Esophagus mucosa (tissue), 1 donor: ENCODE measurements around the gene AGER. TPM values are rescaled to one million over a fixed set of nuclear protein-coding genes. Genes with fewer than 3 reads are reported as not detected.

Experiments used
- ATAC-seq: fragments of 200-7000 bp; cut with Tn5 transposase; one replicate; pipeline ENCODE4 v1.9.1; 2020
- total RNA-seq: library from RNA; stranded (reverse); gene quantifications from one replicate; pipeline ENCODE4 v1.2.4, GENCODE V29; 2023
- donor health status: DM: yes; HTN: yes; CAD: no.

AGER gene
- total RNA-seq, 1 donor from 2014 or later = 2.7 TPM

DNA sequence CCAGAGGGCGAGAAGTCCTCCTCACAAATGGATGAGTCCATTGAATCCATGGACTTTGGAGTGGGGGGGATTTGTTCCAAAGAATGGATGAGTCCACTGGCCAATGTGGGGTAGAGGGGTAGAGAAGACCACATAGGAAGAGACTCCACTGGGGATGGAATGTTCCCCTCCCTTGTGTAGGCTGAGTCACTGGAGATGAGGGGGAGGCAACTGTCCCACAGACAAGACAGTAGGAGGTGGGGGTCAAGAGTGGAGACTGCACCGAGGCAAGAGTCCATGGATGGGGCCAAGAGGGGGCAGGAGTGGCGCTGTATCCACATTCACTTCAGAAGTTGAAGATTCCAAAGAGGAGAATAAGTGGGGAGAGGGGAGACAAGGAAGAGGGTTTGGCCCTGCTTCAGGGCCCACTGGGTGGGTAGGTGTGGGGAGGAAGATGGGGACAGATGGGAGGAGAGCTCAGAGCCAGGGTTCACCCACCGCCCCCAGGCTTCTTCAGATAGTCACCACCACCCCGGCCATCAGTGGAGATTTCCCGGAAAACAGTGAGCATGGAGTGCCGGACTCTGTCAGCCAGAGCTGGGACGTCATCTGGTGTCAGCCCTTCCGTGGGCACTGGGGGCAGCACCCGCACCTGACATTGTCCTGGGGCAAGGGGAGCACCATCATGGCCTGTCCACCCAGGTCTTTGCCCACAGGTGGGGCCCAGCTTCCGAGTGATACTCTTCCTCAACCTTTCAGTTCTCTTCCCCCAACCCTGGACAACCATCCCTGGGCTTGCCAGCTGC is 15.1 kb downstream of the AGER start:
- no peak for ATAC-seq

DNA sequence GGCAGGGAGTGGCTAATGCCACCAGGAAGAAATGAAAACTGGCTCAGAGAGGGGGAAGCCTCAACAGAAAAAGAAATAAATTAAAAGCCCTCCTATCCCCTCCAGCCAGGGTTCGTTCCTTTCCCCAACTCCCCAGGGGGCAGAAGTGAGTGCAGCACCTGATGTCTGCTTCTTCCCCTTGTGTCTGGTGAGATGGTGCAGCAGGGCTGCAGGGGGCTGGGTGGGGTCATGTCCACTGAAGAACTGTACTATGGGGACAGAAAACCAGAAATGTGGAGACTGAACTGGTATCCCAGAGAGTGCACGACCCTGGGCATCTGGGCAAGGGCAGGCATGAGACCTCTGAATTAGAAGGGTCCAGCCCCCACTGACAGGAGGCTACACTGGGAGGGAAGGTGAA is 15.7 kb downstream of the AGER start:
- no peak for ATAC-seq

DNA sequence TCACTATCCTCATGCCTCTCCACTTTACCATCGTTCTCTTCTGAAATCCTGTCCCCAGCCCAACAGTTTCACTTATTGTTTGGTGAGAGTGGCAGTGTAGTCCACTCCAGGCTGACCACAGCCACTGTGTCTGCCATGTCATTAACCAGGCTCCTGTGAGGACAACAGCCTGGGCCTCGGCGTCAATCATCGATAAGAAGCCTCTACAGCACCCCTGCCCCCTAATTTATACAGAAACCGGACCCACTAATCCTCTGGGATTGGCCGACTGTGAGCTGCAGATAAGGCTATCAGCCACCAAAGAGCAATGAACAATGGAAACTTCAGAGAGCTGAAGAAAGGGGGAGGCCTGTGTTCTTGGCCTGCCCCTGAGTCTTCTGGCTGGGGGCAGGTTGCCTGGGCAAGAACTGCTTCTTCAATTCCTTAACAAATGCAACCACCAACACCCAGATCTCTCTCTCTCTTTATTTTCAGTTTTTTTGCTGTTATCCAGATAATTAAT is 16.2 kb downstream of the AGER start:
- no peak for ATAC-seq

DNA sequence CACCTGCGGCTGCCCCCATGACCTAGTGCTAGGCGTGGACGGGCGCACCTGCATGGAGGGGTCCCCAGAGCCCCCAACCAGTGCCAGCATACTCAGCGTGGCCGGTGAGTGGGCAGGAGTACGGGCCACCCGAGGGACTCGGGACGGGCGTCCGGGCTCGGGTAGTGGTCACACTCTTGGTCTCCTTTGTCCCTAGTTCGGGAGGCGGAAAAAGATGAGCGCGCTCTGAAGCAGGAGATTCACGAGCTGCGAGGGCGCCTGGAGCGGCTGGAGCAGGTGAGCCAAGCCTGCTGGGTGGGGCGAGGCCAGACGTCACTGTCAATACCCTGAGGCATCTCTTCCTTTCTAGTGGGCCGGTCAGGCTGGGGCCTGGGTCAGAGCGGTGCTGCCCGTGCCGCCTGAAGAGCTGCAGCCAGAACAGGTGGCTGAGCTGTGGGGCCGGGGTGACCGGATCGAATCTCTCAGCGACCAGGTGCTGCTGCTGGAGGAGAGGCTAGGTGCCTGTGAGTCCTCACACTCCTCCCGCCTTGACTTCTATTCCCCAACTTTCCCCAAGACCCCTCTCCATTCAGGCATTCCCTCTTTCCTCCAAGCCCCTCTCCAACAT is 16.8 kb downstream of the AGER start:
- no peak for ATAC-seq

DNA sequence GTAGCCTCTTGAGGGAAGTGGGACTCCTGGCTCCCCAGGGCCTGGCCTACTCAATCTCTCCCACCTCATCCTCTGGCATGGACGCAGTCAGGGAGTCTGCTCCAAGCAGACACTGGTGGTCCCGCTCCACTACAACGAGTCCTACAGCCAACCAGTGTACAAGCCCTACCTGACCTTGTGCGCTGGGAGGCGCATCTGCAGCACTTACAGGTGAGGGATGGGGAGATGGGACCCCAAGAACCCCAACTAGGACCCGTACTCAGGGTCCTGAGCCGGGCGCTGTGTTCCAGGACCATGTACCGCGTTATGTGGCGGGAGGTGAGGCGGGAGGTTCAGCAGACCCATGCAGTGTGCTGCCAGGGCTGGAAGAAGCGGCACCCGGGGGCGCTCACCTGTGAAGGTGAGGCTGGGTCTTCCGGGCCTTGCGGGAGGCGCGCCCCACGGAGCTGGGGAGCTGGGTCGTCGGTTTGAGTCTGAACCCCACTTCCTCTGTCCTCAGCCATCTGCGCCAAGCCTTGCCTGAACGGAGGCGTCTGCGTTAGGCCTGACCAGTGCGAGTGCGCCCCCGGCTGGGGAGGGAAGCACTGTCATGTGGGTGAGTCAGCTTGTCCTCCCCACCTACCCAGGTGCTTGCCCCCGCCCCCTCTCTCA is 17.5 kb downstream of the AGER start:
- no peak for ATAC-seq

DNA sequence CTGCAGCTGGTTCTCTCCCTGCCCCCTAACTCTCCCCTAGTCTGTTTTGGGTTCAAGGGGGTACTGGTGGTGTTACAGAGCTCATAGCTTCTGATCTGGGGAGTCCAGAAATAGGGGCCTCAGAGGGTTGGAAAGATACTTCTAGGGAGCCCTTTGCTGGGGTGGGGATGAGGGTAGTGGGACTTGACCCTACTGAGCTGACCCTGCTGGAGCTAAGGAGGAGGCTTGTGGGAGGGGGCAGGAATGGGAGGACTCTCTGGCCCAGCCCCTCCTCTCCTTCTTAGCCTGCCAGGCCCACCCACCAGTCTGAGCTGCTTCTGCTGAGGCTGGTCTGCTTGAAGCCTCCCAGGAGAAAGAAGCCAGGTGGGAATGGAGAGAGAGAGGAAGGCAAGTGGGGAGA is 19.8 kb downstream of the AGER start, which contains the start of gene EGFL8:
Gene EGFL8 (plus strand): TSS at position 301 of the 400 bp plus-strand sequence. CDS start 1,571 bp downstream, outside the sequence.
- no peak for ATAC-seq

DNA sequence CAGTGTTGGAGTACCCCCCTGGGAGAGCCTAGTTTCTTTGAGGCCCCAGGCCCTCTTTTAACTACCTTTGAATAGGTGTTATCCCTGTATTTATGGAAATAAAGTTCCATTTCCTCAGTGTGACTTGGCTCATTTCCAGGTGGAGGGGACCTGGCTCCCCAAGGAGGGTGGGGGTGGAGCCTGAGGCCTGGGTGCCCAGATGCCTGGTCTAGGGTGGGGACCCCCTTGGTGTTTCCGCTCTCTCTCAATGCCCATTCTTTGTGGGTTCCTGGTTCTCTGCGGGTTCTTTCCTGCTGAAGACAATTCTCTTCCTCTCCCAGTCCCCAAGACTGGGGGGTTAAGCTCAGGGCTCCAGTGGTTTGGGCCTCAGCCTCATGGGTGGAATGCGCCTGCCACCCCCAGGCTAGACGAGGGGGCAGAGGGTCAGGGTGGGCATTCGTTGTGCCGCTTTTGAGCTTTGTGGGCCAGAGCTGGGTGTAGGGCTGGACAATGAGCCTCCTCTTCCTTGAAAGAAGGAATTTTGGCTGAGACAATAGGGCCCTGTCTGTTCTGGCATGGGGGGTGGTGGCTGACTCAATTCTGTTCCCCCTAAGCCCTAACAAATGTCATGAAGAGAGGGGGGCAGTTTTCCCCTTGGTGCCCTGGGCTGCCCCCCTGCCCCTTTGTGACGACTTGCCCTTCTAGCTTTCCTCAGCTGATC is 20.3 kb downstream of the AGER start:
- ATAC-seq = peak; percentile 3

DNA sequence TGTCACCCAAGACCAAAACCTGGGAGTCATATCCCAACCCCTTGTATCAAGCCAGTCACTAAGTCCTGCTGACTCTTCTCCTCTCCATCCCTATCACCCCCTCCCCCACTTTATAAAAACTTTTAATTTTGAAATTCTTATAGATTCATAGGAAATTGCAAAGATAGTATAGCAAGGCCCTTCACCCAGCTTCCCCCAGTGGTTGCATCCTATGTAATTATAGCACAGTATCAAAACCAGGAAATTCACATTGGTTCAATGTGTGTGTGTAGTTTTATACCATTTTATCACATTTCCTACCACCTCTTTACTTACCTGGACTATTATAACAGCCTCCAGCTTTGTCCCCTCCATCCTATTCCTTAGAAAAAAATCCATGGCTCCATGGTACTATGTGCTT is 26.0 kb downstream of the AGER start:
- ATAC-seq = no peak

DNA sequence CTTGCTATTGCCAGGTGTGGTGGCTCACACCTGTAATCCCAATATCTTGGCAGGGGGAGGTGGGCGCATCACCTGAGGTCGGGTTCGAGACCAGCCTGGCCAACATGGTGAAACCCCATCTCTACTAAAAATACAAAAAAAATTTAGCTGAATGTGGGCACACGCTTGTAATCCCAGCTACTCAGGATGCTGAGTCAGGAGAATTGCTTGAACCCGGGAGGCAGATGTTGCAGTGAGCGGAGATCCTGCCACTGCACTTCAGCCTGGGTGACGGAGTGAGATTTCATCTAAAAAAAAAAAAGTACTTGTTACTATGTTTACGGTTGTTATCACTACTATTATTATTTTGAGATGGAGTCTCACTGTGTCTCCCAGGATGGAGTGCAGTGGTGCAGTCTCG is 27.2 kb downstream of the AGER start:
- no peak for ATAC-seq

DNA sequence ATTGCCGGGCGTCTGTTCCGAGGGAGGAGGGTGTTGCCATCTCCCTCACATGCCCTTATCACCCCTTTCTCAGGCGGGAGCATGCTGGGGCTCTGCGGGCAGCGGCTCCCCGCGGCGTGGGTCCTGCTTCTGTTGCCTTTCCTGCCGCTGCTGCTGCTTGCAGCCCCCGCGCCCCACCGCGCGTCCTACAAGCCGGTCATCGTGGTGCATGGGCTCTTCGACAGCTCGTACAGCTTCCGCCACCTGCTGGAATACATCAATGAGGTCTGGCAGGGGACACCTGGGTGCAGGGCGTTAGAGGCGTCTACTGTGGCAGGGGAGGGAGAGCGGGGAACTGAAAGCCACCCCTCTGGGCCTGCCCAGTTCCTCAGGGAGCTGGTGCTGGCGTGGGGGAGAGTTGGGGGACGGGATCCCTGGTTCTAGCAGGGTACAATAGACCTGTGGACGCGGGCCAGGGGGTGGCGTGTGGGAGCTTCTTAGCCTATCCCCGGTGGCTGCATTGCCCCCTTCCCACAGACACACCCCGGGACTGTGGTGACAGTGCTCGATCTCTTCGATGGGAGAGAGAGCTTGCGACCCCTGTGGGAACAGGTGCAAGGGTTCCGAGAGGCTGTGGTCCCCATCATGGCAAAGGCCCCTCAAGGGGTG is 29.4 kb downstream of the AGER start:
- ATAC-seq = peak; percentile 73

DNA sequence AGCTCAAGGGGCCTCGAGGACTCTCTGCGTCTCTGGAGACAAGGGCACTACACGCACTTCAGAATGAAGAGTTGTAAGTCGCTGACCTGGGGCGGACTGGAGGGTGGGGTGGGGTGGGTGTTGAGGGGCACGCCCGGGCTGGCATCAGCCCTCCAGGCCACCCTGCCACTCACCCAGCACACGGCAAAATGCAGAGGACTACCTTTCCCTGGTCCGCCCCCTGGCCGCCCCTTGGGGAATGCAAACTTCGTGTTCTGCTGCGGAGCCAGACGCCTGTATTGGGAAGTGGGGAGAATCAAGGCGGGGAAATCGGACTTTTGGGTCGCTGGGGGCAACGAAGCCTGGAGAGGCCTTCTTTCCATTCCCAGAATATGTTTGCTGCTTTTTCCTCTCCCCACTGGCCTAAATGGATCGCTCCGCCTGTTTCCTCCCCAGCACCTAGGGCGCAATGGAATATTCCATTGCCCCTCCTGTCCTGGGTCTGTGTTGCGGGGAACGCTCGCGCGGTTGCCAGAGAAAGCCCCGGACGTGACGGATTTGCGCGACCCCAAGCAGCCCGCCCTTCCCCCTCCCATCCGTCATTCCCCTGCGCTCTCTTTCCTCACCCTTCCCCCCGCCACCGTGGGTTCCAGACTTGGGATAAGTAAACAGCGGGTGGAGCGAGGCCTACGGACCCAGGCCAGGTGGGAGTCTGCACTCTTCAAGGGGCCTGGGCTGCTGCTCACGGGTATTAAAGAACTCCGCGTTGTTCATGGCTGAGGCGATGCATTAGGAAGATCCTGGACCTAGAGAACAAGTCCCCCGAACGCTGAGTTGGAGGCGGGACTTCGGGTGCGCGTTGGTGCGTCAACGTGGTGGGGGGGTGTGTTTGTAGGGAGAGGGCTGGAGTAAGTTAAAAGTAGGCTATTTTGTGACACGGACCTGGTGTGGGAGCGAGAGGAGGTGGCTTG is 30.2 kb downstream of the AGER start, which contains the start of gene PPT2:
Gene PPT2 (plus strand): TSS at position 578 of the 950 bp plus-strand sequence. CDS start 454 bp downstream, outside the sequence.
- ATAC-seq = peak; percentile 68

DNA sequence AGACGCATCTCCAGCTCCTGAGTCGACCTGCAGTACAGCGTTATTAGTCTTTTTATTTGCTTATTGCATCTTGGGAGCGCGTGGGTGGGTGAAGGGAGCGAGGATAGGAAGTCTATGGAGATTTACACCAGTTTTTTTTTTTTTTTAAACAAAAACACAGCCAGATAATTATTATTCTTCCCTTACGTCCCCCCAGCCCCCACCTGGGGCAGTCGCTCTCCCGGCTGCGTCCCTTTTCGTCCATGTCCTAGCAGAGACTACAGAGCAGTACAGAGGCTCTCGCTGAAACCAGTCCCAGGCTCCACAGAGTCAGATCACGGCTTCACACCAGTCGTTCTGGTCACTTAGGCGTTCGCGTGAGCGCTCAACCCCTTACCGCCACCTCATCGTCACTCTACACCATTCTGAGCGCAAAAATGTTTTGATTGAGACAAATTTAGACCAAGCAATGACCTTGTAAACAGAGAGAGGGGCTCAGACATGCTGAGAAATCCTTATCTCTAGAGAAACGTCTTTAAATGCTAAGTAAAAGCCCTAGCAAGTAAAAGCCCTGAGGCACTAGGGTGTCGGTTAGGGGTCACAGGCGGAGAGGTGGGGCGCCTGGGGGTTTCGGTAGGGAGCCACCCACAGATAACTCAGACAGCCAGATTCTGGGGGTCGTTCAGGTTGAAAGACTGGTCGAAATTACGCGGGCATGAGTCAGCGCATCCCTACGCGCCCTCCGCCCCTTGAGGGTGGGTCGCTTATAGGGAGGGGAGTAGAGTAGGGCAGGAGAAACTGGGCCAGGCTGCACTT is 31.1 kb downstream of the AGER start:
- peak; percentile 62 for ATAC-seq

DNA sequence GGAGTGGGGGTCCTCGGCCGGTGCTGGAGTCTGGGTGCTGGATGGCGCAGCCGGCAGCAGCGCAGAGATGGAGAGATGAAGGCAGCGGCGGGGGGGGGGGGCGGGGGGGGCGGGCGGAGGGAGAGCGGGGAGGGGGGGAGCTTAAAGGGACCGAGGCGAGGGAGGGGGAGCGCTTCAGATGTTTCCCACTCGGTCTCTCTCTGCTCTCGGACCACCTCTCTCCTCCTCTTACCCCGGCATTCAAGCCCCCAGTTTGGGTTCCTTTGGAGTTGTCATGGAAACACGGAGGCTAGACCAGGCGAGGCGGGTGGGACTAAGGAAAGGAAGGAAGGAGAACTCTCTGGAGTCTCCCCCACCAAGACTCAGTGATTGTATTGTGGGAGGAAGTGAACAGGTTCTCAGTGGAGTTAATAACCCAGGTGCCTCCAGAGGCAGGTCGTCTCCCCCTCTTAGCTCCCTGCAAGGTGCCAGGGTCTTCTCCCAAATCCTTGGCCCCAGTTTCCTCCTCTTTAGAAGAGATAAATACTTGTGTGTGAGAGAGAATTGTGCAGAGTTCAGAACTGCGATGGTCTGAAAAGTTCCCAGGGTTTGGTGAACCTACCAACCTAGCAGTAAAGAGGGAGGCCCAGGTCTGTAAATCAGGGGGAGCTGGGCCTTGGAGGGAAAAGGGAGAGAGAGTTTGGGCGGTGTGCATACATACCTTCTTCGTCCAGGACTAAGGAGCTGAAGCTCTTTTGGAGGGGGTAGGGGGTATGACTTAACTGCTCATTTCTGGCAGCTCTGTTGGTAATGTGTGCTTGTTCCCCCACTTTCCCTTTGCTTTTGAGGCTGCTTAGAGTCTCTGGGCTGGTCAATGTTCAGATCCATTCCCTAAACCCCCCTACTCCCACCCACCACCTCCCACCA is 31.9 kb downstream of the AGER start, which contains the start of gene PRRT1:
Gene PRRT1 (minus strand): TSS at position 77 of the 906 bp plus-strand sequence. CDS start 112 bp downstream, outside the sequence.
- no peak for ATAC-seq

DNA sequence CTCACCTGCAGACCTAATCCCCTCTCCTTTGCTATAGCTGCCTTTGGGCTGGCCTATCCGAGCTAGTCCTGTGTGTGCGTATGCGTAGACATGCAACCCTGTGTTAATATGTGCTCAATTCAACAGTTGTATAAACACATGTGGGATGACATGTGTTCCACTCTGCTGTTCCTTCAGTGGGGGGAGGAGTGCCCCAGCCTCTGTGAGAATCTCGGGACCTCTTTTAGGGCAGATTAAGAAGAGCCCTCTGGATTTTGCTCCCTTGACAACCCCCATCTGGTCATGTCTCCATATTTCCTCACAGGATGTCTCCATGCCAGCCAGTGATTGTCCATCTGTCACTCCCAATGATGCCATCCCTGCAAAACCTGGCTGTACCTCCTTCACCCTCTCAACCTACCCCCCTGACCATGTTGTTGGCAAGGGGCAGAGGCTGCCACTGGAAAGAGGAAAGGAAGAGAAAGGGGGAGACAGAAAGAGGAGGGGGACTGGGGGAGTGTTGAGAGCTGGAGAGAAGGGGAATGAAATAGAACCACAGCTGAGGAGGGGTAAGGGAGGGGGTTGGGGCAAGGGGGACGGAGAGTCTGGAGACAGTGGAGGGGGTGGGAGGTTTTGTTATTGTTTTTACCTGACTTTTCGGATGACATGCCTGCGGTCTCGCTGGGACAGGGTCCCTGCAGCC is 32.7 kb downstream of the AGER start:
- no peak for ATAC-seq

DNA sequence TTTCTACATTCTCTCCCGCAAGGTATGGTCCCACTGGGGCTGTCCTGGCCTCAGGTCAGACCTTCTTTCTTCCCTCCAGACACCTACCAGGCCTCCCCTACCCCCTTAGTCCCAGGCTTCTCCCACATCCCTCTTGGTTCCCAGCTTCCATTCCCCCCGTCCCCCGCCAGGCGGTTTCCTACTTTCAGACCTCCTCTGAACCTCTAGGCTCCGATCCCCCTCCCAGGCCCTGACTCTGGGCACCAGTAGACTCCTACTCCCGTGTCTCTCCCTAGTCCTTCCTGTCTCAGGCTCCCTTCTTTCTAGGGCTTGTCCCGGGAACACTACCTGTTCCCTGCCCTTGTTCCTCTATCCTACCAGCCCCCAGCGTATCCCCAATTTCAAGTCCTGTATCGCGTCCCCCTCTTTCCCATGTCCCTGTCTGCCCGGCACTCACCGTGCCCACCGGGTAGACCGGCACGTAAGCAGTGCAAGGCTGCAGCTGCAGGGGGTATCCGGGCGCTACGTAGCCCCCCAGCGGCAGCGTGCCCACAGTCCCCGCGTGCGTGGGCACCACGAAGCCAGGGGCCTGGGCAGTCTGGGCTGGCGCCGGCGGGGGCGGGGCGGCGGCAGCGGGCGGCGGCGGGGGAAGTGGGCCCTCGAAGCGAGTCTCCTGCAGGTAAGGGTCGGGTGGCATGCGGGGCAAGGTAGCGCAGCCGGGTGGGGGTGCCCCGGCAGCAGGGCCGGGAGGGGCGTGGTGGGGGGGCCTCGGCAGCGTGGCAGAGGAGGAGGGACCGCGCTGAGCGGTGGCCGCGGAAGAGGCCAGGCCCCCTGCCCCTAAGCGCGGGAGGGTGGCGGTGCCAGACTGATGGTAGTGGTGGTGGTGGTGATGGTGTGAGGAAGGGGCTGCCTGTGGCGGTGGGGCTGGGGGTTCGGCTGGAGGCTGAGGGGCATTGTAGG is 33.9 kb downstream of the AGER start:
- ATAC-seq = no peak

DNA sequence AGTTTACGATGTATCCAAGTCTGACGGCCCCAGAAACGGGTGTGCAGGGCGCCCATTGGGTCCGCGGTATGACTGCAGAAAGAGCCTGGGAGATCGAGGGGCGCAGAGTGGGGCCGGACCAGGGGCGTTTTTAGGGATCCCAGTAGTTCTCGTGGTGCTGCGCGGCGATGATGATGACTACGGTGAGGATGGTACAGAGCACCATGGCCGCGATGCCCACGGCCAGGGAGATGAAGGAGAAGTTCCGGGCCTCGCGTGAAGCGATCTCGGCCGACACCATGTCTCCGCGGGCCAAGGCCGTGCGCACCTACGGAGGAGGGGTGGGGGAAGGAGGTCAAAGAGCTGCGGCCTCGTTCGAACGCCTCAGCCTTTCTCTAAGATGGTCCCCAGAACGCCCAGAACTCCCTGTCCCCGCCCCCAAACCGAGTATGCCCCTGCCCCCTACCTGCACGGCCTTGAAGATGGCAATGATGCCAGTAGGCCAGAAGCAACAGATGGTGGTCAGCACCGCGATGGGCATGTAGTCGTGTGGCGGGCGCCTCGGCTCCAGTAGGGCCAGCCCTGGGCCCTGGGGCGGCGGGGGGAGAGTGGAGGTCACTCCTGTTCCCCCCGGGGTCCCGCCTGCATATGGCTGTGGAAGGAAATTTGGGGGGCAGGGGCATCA is 34.8 kb downstream of the AGER start:
- no peak for ATAC-seq
